Left ventricle myocardium inferior (tissue), 1 donor: ENCODE measurements around the gene OVOL3. TPM values are rescaled to one million over a fixed set of nuclear protein-coding genes. Genes with fewer than 3 reads are reported as not detected.

Source experiments
- DNase-seq: peaks from one replicate; pipeline ENCODE4 v3.0.0-alpha.2; 2020
- H3K27ac ChIP-seq: fragments of 200-600 bp; replicated peaks from 2 replicates; pipeline ENCODE4 v1.8.0; 2021
- H3K27me3 ChIP-seq: fragments of 200-600 bp; 2 replicates; pipeline ENCODE4 v1.8.0; 2021; ENCODE audit warnings: low read depth
- H3K36me3 ChIP-seq: fragments of 200-600 bp; 2 replicates; pipeline ENCODE4 v1.8.0; 2021
- H3K4me1 ChIP-seq: fragments of 200-600 bp; 2 replicates; pipeline ENCODE4 v1.8.0; 2021
- H3K4me3 ChIP-seq: fragments of 200-600 bp; 2 replicates; pipeline ENCODE4 v1.8.0; 2021; ENCODE audit warnings: mild to moderate bottlenecking, moderate library complexity
- H3K9me3 ChIP-seq: fragments of 200-600 bp; replicated peaks from 2 replicates; pipeline ENCODE4 v1.8.0; 2021
- CTCF ChIP-seq: fragments of 200-600 bp; IDR thresholded peaks from 2 replicates; pipeline ENCODE4 v1.8.0; 2021; ENCODE audit warnings: antibody characterized with exemption, mild to moderate bottlenecking, borderline replicate concordance
- intact Hi-C: fragments of 100-400 bp; cut with micrococcal nuclease; formaldehyde crosslinking; loops from one replicate; pipeline ENCODE4 v1.11.0; 2022
- total RNA-seq: library from RNA; stranded (reverse); fragmentation: NEBNext Ultra II Directional; extraction: Animal tissue kit (Norgen Biotek cat#: 25700); gene quantifications from one replicate; pipeline ENCODE4 v1.2.1, GENCODE V29; 2021
- donor health status: DM: no; HTN: yes; CAD: no; lungs with severe emphysema.

The OVOL3 gene
- total RNA-seq, 1 donor from 2014 or later, result not detected

GRCh38 chr19:36142496-36142895 lies 31.6 kb downstream of the OVOL3 start:
- intact Hi-C loops, result no loop called here
- Histone ChIP-seq H3K9me3 (no peaks in the 10 kb centered on the region), H3K27ac (no peak overlapping the region), H3K36me3 (peaks cover 58% of the 10 kb centered on the region), H3K27me3 (no peaks in the 10 kb centered on the region), H3K4me3 (no peak overlapping the region), H3K4me1 (peaks cover 26% of the 10 kb centered on the region)
- TF ChIP-seq CTCF, result no peak
- DNase-seq, result no peak

GRCh38 chr19:36144624-36145023 lies 33.7 kb downstream of the OVOL3 start:
- no peak for DNase-seq
- Histone ChIP-seq H3K9me3 (no peaks in the 10 kb centered on the region), H3K27ac (no peak overlapping the region), H3K4me1 (peaks cover 39% of the 10 kb centered on the region), H3K36me3 (peaks cover 80% of the 10 kb centered on the region), H3K27me3 (no peaks in the 10 kb centered on the region), H3K4me3 (no peak overlapping the region)
- no peak for TF ChIP-seq CTCF
- intact Hi-C loops, result no loop called here

GRCh38 chr19:36149673-36150406 lies 38.9 kb downstream of the OVOL3 start:
- Histone ChIP-seq H3K4me1 (peaks cover 69% of the 10 kb centered on the region), H3K36me3 (peaks cover 61% of the 10 kb centered on the region), H3K27ac (peak overlapping the region; percentile 99)

GRCh38 chr19:36150586-36150985 lies 39.6 kb downstream of the OVOL3 start:
- intact Hi-C loops, result no loop called here
- no peak for DNase-seq
- Histone ChIP-seq H3K27me3 (no peaks in the 10 kb centered on the region), H3K4me3 (peak overlapping the region; percentile 85), H3K27ac (peak overlapping the region; percentile 99), H3K36me3 (peaks cover 54% of the 10 kb centered on the region), H3K4me1 (peaks cover 73% of the 10 kb centered on the region), H3K9me3 (no peaks in the 10 kb centered on the region)
- no peak for TF ChIP-seq CTCF

More at GRCh38 chr19:36149673-36150406, 38.9 kb downstream of the OVOL3 start:
- intact Hi-C loops, result no loop called here
- Histone ChIP-seq H3K9me3 (no peaks in the 10 kb centered on the region), H3K27me3 (no peaks in the 10 kb centered on the region), H3K4me3 (peak overlapping the region; percentile 85)
- peak; percentile 32 for DNase-seq
- no peak for TF ChIP-seq CTCF

- intact Hi-C loops, result no loop called here
- Histone ChIP-seq H3K4me1 (peaks cover 79% of the 10 kb centered on the region), H3K27me3 (no peaks in the 10 kb centered on the region), H3K27ac (peak overlapping the region; percentile 99), H3K9me3 (no peaks in the 10 kb centered on the region), H3K4me3 (peak overlapping the region; percentile 85), H3K36me3 (peaks cover 46% of the 10 kb centered on the region)
- DNase-seq, result peak; percentile 78
- TF ChIP-seq CTCF, result no peak
Measured at GRCh38 chr19:36151144-36152018, 40.4 kb downstream of the OVOL3 start.
